Uterus (tissue), 4 donors: ENCODE results near the gene DRAM2. TPM values are rescaled to one million over a fixed set of nuclear protein-coding genes. Genes with fewer than 3 reads are reported as not detected.
"Not testable (repeated sequence)": the region's sequence is repeated elsewhere in the genome, so short reads cannot be mapped to it uniquely, and the experiment has no call there.

ENCODE experiments used
- DNase-seq, 2 donors: peaks; one replicate each; pipeline ENCODE4 v3.0.0-alpha.2; 2019 to 2020
- H3K27ac ChIP-seq, 2 donors: fragments of 200-600 bp; sonication (generic); 1 replicate in 1 of 2; 2 replicates in 1 of 2; pipeline ENCODE4 v1.5.1; 2016 to 2018
- H3K27me3 ChIP-seq, 2 donors: fragments of 200-600 bp; sonication (generic); one replicate each; pipeline ENCODE4 v1.5.1; 2018 to 2019; ENCODE audit warnings: control low read depth in 1 of 2
- H3K36me3 ChIP-seq, 2 donors: fragments of 200-600 bp; sonication (generic); one replicate each; pipeline ENCODE4 v1.5.1; 2019; ENCODE audit warnings: control low read depth in 1 of 2
- H3K4me1 ChIP-seq, 2 donors: fragments of 200-600 bp; sonication (generic); one replicate each; pipeline ENCODE4 v1.5.1; 2018 to 2019; ENCODE audit warnings: control low read depth in 1 of 2
- H3K4me3 ChIP-seq, 2 donors: fragments of 200-600 bp; sonication (generic); 1 replicate in 1 of 2; 2 replicates in 1 of 2; pipeline ENCODE4 v1.5.1; 2018 to 2019; ENCODE audit warnings: mild to moderate bottlenecking in 1 of 2
- H3K9me3 ChIP-seq, 2 donors: fragments of 200-600 bp; sonication (generic); one replicate each; pipeline ENCODE4 v1.5.1; 2019; ENCODE audit warnings: control low read depth in 1 of 2
- CTCF ChIP-seq, 4 experiments: fragments of 200-600 bp in 2 of 4; fragments of 450-650 bp in 2 of 4; sonication (generic) in 2 of 4; IDR thresholded peaks; one replicate each; pipeline ENCODE4 v1.5.1; 2016 to 2019; ENCODE audit warnings: antibody characterized with exemption in 4 of 4, mild to moderate bottlenecking in 2 of 4, moderate library complexity in 1 of 4
- POLR2A ChIP-seq, 2 donors: fragments of 450-650 bp; IDR thresholded peaks; one replicate each; pipeline ENCODE4 v1.6.1; 2016; ENCODE audit warnings: antibody characterized with exemption in 2 of 2, mild to moderate bottlenecking in 1 of 2, moderate library complexity in 1 of 2
- intact Hi-C: fragments of 100-400 bp; cut with DNase I; formaldehyde crosslinking; loops from one replicate; pipeline ENCODE4 v1.15.1; 2023; ENCODE audit warnings: low total_unique reads
- total RNA-seq, 4 donors: library from RNA; depleted of rRNA in 3 of 4; stranded (reverse); fragments of >200 nt in 3 of 4; gene quantifications; one replicate each; pipeline versions ENCODE4 v1.1.0 to v1.2.4, GENCODE V29; 2014 to 2023
- donor health status: DM: yes; HTN: yes; CAD: no.

DRAM2 gene
- total RNA-seq, 4 donors from 2014 or later, result 8.8 to 39.9 (median 27.6) TPM

GRCh38 chr1:111101854-111102642 lies 37.8 kb downstream of the DRAM2 start:
- intact Hi-C loops, result no loop called here
- no peak for DNase-seq
- H3K36me3 ChIP-seq, result no peaks in the 10 kb centered on the region
- no peak overlapping the region for H3K4me3 ChIP-seq
- no peak for TF ChIP-seq CTCF (IDR thresholded peaks at IDR 0.05)
- no peak for TF ChIP-seq POLR2A (IDR thresholded peaks at IDR 0.05)
- H3K27me3 ChIP-seq, result no peaks in the 10 kb centered on the region
- no peak overlapping the region for H3K27ac ChIP-seq
- H3K4me1 ChIP-seq, result no peaks in the 10 kb centered on the region
- H3K9me3 ChIP-seq, result no peaks in the 10 kb centered on the region

- H3K27me3 ChIP-seq, result no peaks in the 10 kb centered on the region
- H3K4me1 ChIP-seq, result no peaks in the 10 kb centered on the region
- H3K27ac ChIP-seq, result no peak overlapping the region
- H3K4me3 ChIP-seq, result no peak overlapping the region
- DNase-seq, result no peak
- H3K9me3 ChIP-seq, result no peaks in the 10 kb centered on the region
- no peak for TF ChIP-seq CTCF (IDR thresholded peaks at IDR 0.05)
- no peak for TF ChIP-seq POLR2A (IDR thresholded peaks at IDR 0.05)
- no peaks in the 10 kb centered on the region for H3K36me3 ChIP-seq
- intact Hi-C loops, result no loop called here
These were observed 40.6 kb downstream of the DRAM2 start for GRCh38 chr1:111099289-111099688.

GRCh38 chr1:111097356-111098099 lies 42.4 kb downstream of the DRAM2 start:
- H3K27ac ChIP-seq, result no peak overlapping the region
- H3K9me3 ChIP-seq, result no peaks in the 10 kb centered on the region
- H3K36me3 ChIP-seq, result no peaks in the 10 kb centered on the region
- H3K27me3 ChIP-seq, result no peaks in the 10 kb centered on the region
- no peak for TF ChIP-seq CTCF (IDR thresholded peaks at IDR 0.05)
- no peak for TF ChIP-seq POLR2A (IDR thresholded peaks at IDR 0.05)
- no peak overlapping the region for H3K4me3 ChIP-seq
- DNase-seq, result no peak
- intact Hi-C loops, result no loop called here
- H3K4me1 ChIP-seq, result no peaks in the 10 kb centered on the region

- DNase-seq, H3K4me3 ChIP-seq, H3K9me3 ChIP-seq, H3K4me1 ChIP-seq, H3K36me3 ChIP-seq, H3K27ac ChIP-seq, intact Hi-C loops, H3K27me3 ChIP-seq: not testable (repeated sequence)
These were observed 44.5 kb downstream of the DRAM2 start for GRCh38 chr1:111095421-111095820.

- no peak overlapping the region for H3K4me3 ChIP-seq
- H3K27ac ChIP-seq, result no peak overlapping the region
- no peaks in the 10 kb centered on the region for H3K27me3 ChIP-seq
- H3K4me1 ChIP-seq, result no peaks in the 10 kb centered on the region
- intact Hi-C loops, result no loop called here
- DNase-seq, result no peak
- H3K36me3 ChIP-seq, result no peaks in the 10 kb centered on the region
- H3K9me3 ChIP-seq, result no peaks in the 10 kb centered on the region
- TF ChIP-seq POLR2A (IDR thresholded peaks at IDR 0.05), result no peak
These were observed 50.3 kb downstream of the DRAM2 start for GRCh38 chr1:111089638-111090037.

- TF ChIP-seq POLR2A (IDR thresholded peaks at IDR 0.05), result no peak
- Histone ChIP-seq H3K4me1 (no peaks in the 10 kb centered on the region), H3K4me3 (no peak overlapping the region), H3K9me3 (no peaks in the 10 kb centered on the region), H3K27me3 (no peaks in the 10 kb centered on the region), H3K36me3 (no peaks in the 10 kb centered on the region), H3K27ac (no peak overlapping the region)
- no peak for DNase-seq
- intact Hi-C loops, result no loop called here
These were observed 54.2 kb downstream of the DRAM2 start for GRCh38 chr1:111085676-111086075.
